Ramos (cell line): ENCODE results near the gene TTC3.
"Not testable (repeated sequence)": the region's sequence is repeated elsewhere in the genome, so short reads cannot be mapped to it uniquely, and the experiment has no call there.

Experiments
- in situ Hi-C: fragments of 300-500 bp; cut with MboI; formaldehyde crosslinking; loops from one replicate; pipeline ENCODE4 v1.14.3; 2022; ENCODE audit warnings: low sequenced_read_pairs; ENCODE audit not compliant: unreplicated experiment

Gene TTC3

DNA sequence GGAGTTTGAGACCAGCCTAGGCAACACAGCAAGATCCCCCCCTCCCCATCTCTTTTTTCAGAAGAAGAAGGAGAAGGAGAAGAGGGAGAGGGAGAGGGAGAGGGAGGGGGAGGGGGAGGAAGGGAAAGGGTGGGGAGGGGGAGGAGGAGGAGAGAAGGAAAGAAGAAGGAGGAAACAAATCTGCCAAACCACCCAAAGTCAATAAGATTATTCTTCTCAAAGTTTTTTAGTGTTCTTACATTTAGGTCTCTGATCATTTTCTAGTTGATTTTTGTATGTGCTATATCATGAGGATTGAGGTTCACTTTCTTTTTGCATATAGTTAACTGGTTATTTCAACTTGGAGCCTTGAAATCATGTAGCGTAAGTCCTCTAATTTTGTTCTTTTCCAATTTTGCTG is 137.7 kb downstream of the TTC3 start:
- in situ Hi-C loops: no loop called here

DNA sequence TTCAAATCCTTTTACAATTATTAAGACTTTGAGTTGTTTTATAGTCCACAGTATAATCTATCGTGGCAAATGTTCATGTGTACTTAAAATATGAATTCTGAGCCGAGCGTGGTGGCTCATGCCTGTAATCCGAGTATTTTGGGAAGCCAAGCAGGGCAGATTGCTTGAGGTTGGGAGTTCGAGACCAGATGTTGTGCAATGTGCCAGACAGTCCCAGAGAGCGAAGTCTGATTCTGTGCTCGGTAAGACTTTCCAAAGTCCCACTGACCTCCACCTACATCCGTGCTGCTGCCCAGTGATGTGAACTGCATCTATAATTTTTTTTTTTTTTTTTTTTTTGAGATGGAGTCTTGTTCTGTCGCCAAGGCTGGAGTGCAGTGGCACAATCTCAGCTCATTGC is 141.9 kb downstream of the TTC3 start:
- in situ Hi-C loops: no loop called here

DNA sequence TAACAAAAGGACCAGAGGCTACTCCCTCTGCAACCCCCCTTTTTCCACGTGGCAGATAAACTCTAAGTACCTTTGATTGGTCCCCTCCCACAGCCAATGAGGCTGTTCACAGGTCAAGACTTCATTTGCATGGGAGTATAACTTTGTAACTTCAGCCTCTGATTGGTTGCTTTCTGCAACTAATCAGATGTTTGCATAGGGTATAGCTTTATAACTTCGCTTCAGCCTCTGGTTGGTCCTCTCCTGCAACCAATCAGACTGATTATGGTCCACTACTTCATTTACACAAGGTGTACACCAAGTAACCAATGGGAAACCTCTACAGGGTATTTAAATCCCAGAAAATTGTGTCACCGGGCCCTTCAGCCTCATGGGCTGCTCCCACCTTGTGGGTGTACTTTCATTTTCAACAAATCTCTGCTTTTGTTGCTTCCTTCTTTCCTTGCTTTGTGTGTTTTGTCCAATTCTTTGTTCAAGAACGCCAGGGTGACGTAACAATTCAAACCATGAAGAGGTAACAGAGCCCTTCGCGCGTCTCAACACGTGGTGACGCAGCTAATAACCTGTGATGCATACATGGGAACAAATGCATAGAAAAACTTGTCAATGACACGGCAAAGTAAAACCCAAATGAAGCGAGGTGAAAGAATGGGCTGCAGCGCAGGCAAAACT is 146.8 kb downstream of the TTC3 start:
- in situ Hi-C loops: no loop called here

DNA sequence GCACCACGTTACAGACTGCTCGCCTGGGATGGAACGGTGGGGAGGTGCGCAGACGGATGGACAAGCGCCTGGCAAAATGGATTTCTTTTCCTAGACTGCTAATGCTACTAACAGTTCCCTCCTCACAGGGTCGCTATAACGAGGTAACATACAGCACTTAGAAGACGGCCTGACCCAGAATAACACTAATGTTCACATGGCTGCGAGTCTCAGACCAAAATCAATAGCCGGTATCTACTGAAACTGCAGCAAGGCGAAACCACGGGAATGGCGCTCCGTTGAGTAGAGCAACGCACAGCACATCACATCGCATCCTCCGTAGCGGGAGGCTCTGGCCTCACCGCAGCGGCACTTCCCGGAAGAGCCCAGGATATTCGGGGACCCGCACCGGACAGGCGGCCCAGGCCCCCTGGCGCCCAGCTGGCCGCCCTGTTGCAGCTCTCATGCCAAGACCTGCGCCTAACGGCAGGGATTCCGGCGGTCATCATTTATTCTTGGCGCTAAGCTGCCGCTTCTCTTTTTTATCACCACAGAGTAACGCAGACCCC is 147.5 kb downstream of the TTC3 start:
- in situ Hi-C loops: no loop called here

DNA sequence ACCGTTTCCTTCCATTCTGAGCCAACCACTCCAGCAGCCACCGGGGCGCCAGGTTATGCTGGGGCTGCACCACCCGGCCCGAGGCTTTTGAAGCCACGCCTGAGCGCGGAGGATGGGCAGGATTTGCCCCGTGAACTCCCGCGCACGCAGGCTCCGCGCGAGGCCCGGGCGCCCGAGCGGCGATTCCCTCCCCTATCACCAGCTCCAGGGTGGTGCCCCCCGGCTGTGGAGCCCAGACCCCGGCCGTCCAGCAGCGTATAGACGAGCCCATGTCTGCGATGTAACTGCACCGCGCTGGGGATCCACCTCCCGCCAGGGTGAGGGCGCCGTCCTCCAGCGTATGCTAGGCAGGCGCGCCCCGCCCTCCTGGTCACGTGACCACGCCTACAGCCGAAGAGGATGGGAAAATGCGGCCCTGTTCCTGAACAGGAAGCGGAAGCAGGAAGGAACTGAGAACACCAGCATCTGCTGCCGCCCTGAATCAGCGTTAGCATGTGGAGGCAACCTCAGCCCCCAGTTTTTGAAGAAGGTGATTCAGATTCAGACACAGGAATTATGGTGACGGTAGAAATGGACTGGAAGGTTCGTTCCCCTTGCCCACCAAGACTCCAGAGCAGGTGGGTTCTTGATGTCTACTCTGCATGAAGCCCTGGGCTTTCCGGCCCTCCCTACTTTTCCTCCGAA is 148.1 kb downstream of the TTC3 start:
- in situ Hi-C loops: no loop called here

DNA sequence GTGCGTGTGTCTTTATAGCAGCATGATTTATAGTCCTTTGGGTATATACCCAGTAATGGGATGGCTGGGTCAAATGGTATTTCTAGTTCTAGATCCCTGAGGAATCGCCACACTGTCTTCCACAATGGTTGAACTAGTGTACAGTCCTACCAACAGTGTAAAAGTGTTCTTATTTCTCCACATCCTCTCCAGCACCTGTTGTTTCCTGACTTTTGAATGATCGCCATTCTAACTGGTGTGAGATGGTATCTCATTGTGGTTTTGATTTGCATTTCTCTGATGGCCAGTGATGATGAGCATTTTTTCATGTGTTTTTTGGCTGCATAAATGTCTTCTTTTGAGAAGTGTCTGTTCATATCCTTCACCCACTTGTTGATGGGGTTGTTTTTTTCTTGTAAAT is 149.2 kb downstream of the TTC3 start:
- in situ Hi-C loops: not testable (repeated sequence)

DNA sequence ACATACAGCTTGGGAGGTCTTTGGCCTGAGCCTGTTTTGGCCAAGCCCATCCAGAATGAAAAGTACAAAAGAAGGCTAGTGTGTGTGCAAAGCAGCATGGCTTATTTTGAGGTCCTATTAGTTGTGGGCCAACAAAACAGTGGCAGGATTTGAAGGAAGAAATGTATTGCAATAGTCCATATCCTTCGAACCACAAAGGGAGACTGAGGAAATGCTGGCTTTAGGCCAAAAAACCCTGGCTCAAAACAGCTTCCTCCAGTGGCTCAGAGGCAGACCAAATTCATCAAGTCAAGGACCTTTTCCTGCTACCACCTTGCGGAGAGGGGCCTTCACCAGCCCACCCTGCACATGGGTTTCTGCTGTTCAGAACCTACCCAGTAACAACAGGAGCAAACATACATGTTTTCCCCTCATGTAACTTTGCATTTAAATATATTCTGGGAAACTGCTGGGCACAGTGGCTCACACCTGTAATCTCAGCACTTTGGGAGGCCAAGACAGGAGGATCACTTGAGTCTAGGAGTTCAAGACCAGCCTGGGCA is 150.8 kb downstream of the TTC3 start:
- in situ Hi-C loops: no loop called here

DNA sequence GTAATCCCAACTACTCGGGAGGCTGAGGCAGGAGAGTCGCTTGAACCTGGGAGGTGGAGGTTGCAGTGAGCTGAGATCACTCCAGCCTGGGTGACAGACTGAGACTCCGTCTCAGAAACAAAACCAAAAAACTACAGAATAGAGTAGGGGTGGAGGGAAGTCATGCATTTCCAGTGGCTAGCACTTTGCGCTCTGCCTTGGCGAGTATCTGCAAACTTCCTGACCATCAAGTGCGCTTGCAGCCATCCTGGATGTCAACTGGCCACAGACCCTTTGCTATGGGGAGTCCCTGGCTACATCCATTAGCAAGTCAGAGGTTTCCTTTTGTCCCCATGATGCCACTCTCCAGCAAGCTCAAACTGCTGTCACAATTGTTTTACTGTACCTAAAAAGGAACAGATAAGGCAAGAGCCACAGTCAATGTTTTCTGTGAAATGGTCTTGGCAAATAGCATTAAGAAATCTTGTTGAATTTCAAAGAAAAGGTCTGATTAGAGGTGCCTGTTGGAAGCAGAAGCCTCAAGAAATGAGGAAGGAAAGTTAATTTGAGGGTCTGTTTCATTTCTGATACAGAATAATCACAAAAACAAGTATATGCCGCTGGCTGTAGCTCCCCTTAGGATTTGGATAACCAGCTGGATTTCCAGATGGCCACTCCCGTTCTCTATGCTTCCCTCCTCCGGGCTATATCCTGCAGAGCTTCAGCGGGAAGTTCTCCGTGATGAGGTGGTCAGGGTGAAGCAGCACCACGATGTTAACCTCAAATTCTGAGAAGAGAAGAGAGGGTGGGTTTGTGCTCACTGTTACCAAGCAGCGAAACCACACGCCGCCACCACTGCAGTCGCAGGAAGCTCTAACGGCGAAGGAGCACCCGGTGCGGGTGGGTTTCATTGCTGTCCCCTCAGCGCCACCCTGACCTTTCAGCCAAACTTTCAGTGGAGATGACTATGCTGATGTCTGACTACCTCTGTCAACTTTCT is 152.1 kb downstream of the TTC3 start:
- in situ Hi-C loops: no loop called here

DNA sequence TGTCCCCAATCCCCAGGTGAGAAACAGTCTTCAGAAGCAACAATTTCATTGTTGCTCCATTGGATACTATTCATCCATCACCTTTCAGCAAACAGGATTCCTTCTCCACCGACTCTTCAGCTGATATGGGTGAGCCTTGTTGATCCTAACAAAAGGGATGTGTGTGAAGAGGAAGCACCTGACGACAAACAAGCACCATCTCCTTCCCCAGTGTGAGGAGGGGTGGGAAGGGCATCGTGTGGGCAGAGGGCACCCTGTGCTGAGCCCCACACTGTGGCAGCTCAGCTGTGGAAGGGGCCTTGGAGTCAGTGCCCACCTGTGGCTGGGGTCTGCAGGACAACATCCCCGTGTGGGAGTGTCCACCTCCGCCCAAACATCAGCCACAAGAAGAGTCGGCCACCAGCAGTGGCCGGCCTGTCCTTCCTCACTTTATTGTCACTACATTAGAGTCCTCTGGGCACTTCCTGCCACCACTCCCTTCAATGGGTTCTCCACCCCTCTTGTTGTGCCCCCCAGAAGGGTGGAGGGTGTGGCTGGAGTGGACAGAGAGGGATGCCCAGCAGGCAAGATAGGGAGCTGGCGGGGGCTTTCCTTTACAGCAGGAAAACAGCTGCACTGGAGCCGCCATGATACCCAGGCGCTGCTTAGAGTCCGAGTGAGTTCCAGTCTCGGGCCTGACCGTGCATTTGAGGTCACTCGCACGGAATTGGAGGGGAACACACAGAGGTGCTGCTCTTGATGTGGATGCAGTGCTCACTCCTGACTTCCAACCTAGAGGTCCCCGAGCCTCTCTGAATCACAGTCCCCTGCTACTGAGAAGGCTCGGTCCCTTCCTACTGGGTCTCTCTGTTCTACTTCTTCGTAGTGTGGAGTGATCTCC is 153.2 kb downstream of the TTC3 start:
- in situ Hi-C loops: no loop called here

DNA sequence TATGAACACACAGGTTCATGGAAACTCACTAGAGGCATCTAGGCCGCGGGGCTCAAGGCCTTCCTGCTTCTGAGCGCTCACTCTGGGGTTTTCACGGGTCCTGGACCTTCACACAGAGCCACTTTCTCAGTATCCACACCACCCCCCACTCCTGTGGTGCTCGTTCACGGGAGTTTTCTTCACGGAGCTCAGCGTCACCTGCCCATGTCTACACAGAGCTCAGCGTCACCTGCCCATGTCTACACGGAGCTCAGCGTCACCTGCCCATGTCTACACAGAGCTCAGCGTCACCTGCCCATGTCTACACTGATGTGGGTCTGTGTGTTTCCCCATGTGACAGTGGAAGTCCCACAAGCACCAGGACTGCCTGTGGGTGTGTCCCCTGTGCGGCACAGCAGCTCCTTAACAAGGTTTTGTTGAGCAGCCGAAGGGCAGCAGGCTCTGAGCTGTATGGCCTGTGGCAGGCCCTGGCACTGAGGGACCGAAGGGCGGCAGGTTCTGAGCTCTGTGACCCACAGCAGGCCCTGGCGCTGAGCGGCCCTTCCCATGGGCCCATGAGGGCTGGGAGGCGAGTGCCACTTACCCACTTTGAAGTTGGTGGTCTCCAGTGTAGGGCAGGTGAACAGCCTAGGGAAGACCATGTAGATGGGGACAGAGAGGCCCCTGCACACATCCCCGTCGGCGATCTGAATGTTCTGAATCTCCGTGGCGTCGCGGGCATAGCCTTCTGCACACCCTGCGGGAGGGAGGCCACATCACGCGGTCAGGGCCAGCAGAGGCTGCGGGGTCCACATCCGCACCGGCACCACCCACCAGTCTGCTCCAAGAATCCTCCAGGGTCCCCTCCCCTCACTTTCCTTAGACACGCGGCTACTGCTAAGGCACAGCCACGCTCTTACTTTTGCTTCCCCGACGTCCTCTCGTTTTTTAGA is 154.3 kb downstream of the TTC3 start:
- in situ Hi-C loops: no loop called here

DNA sequence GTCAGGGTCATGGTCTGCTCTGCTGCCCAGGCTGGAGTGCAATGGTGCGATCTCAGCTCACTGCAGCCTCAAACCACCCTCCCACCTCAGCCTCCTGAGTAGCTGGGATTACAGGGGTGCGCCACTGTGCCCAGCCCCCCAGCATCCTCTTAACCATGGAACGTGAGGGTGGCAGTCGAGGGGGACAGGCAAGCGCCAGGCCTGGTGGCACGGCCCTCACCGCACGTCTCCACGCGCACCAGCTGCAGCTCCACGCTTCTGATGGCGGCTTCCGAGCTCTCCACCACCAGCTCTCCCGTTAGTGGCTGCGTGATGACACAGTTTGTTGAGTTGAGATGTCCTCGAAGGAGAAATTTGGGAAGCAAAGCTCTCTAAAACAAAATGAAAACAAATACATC is 154.9 kb downstream of the TTC3 start:
- in situ Hi-C loops: no loop called here

DNA sequence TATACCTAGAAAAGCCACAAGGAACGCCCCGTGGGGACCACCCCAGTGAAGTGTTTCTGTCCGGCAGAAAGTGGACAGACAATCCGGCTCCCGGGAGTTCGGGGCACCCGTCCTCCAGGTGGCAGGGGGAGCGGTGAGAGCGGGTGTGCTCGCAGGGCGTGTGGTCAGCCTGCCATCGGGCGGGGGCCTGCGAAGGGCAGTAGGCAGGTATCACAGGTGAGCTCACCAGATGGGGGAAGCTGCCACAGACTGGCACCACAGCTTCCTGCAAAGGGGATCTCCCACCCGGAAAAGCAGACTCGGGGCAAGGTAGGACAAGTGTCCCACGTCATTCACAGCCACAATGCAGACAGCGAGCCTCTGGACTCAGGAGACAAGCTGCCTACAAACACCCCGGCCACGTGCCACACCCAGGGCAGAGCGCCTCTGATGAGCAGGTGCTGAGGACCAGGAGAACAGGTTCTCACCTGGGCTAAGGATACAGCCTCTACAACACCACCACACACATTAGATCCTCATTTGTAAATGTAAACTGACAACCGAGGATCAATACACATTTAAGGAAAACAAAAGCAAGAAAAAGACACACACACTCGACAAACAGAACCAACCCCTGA is 157.7 kb downstream of the TTC3 start:
- in situ Hi-C loops: no loop called here

DNA sequence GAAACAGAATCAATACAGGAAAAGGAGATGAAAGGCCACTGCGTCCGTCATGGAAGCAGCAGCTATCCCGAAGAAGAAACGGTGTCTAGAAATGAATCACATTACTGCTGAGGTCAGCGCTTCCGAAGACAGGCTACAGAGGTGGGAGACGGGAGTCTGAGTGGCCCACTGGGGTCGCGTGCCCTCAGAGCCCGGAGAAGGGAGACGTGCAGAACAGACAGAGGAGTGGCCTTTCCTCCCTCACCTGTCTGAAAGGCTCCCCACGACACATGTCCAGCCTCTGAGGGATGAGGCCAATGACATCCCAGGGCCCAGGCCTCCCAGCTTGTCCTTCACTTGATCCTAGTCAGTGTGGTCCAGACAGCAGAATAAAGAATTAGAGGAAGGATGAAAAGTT is 158.2 kb downstream of the TTC3 start:
- in situ Hi-C loops: no loop called here

DNA sequence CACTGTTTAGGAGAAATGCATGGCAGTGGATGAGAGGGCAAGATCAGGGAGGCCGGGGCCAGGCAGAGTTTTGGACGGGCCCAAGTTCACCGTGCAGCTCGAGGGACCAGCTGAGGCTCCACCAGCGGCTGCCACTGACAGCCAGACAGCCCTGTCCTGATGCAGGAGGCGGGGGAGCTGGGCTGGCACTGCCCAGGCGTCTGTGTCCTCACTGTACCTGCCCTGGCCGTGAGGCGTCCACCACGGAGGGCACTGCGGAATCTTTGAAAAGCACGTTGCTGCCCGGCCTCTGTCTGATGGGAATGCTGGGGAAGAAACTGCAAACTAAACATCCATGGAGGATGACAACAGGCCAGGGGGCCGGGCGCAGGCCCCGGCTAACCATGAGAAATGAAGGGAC is 158.6 kb downstream of the TTC3 start:
- in situ Hi-C loops: no loop called here

DNA sequence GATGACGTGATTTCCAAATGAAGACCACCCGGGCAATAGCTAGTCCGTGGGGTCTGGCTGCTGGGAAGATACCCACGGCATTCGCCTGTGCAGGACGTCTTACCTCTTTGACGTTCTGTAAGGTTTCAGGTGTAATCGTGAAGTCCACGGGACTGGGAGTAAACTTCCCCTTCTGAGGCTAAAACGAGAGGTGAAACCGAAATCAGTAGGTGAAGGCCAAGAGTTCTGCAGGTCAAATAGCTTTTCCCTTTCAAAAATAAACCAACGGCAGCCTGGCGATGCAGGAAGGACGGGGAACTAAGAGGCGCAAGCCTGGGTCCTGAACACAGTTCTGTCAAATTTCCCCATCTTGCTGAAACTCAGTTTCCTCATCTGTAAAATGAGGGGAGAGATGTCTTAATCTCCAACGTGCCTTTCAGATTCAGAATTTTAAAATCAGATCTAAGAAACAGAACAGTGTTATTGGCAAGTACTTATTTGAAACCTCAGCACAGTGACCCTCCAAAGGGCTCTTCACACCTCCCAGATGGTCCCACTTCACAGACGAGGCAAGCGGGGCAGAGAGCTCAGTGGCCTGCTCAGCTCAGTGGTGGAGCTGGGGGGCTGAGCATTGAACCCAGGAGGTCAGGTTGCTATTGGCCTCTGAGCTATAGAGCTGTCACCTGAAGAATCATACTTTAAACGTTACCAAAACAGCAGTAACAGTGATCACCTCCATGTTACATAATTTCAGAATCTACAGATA is 159.4 kb downstream of the TTC3 start:
- in situ Hi-C loops: no loop called here

DNA sequence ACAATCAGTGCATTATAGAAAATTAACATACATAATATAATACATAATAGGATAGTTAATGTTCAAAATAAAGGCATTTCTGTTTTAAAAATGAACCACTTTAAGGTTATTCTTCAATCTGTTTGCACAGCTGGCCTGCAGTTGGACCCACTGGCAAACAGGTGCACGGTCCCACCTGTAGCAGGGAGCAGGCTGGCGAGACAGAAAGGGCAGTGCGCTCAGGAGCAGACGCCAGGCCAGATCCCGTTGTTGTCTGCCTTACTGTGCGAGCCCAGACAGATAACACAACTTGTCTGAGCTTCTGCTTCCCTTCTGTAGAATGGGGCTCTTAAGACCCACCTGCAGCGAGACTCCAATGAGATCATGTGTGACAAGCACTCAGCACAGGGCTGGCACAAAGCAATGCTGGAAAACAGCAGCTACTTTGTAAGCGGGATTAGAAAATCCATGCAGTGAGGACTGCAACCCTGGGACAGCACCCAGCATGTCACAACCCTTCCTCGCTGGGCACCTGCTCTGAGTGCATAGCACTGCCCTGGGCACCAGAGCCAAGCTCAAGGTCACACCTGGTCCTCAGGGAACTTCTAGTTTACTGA is 160.6 kb downstream of the TTC3 start:
- in situ Hi-C loops: no loop called here

DNA sequence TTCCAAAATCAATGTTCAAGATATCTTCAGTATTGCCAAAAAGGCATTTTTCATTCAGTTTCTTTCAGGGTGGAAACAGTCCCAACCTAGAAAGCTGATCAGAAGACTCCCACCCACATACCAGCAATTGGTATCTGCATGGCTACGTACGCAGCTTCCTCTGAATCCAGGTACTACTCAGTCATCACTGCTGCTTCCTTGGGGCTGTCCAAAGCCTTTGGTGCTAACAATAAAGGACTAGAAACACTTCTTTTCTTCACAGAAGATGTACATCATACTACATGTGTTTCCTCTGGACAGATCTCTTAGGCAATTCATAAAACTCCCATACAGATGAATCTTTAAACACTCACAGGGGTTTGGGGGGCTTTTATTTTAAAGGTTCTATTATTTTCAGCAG is 164.3 kb downstream of the TTC3 start:
- in situ Hi-C loops: no loop called here
